ENCODE data around the gene MAU2. TPM values are rescaled to one million over a fixed set of nuclear protein-coding genes. Genes with fewer than 3 reads are reported as not detected.

MAU2 gene
- 10.4 to 15.0 TPM (median 13.9 TPM) in 5 replicates for total RNA-seq (2022; extraction: Qiagen RNA extraction)

GRCh38 chr19:19320361-19321140 is at the start of gene MAU2, which contains the start of gene SUGP1:
TSS of gene MAU2 (plus strand) at chr19:19320829. CDS start at chr19:19320860, 31 bp downstream.
TSS of gene SUGP1 (minus strand) at chr19:19320509. CDS start at chr19:19320496, 13 bp downstream.

GRCh38 chr19:19404879-19405860 is 84.5 kb downstream of the MAU2 start, which contains the start of gene GATAD2A:
TSS of gene GATAD2A (plus strand) at chr19:19405675. CDS start at chr19:19465346, 59,671 bp downstream.

Other genes starting within 250 kb of the MAU2 start
- gene TMEM161A, start 182.4 kb upstream of the MAU2 start, total RNA-seq (2022; extraction: Qiagen RNA extraction): 19.5 to 29.5 TPM (median 26.2 TPM) in 5 replicates
- 0.70 to 0.95 TPM (median 0.75 TPM) in 4 of 5 replicates, not detected in the other for gene MEF2B, start 150.6 kb upstream of the MAU2 start, total RNA-seq (2022; extraction: Qiagen RNA extraction)
- gene BORCS8, start 128.7 kb upstream of the MAU2 start, total RNA-seq (2022; extraction: Qiagen RNA extraction): 7.7 to 13.5 TPM (median 12.2 TPM) in 5 replicates
- 36.1 to 51.6 TPM (median 47.5 TPM) in 5 replicates for gene RFXANK, start 128.6 kb upstream of the MAU2 start, total RNA-seq (2022; extraction: Qiagen RNA extraction)
- 29.4 to 33.1 TPM (median 32.3 TPM) in 5 replicates for gene NR2C2AP, start 117.4 kb upstream of the MAU2 start, total RNA-seq (2022; extraction: Qiagen RNA extraction)
- gene NCAN, start 108.9 kb upstream of the MAU2 start, total RNA-seq (2022; extraction: Qiagen RNA extraction): 0.02 to 0.07 TPM (median 0.05 TPM) in 5 replicates
- gene TM6SF2, start 47.5 kb upstream of the MAU2 start, total RNA-seq (2022; extraction: Qiagen RNA extraction): 0.46 to 0.88 TPM (median 0.50 TPM) in 5 replicates
- 22.4 to 34.5 TPM (median 25.9 TPM) in 5 replicates for gene SUGP1, start 320 bp upstream of the MAU2 start, total RNA-seq (2022; extraction: Qiagen RNA extraction)
- 34.9 to 51.0 TPM (median 46.1 TPM) in 5 replicates for gene GATAD2A, start 84.8 kb downstream of the MAU2 start, total RNA-seq (2022; extraction: Qiagen RNA extraction)
- gene TSSK6, start 194.7 kb downstream of the MAU2 start, total RNA-seq (2022; extraction: Qiagen RNA extraction): 0.85 to 2.1 TPM (median 1.7 TPM) in 5 replicates
- 150 to 186 TPM (median 159 TPM) in 5 replicates for gene NDUFA13, start 195.4 kb downstream of the MAU2 start, total RNA-seq (2022; extraction: Qiagen RNA extraction)
- gene YJEFN3, start 208.1 kb downstream of the MAU2 start, total RNA-seq (2022; extraction: Qiagen RNA extraction): 2.1 to 4.8 TPM (median 4.4 TPM) in 5 replicates
- gene CILP2, start 217.4 kb downstream of the MAU2 start, total RNA-seq (2022; extraction: Qiagen RNA extraction): 0.13 to 0.45 TPM (median 0.22 TPM) in 5 replicates